Fibroblast of mammary gland (primary cell): Measurements from ENCODE around the gene NFE2L3.

Experiments used
- DNase-seq: peaks from one replicate; pipeline ENCODE4 v3.0.0-alpha.2; 2010; ENCODE audit warnings: low read depth
- H3K4me3 ChIP-seq: 2 replicates; pipeline ENCODE4 v1.5.1; 2011; ENCODE audit warnings: low read depth, mild to moderate bottlenecking, low read length, moderate library complexity; ENCODE audit not compliant: control insufficient read depth
- CTCF ChIP-seq: conservative IDR thresholded peaks from 2 replicates; pipeline ENCODE4 v1.5.1; 2011; ENCODE audit warnings: low read depth, low read length, inconsistent platforms; ENCODE audit not compliant: control insufficient read depth, insufficient read depth

NFE2L3 gene

GRCh38 chr7:26151953-26152781, at the start of gene NFE2L3:
Gene NFE2L3, plus strand, starts transcription at chr7:26152198. Its CDS starts 301 bp downstream, at chr7:26152499.
- peak; percentile 31 for DNase-seq
- H3K4me3 ChIP-seq: peak within 1 kb of the TSS; percentile 35
- no peak for TF ChIP-seq CTCF

DNA sequence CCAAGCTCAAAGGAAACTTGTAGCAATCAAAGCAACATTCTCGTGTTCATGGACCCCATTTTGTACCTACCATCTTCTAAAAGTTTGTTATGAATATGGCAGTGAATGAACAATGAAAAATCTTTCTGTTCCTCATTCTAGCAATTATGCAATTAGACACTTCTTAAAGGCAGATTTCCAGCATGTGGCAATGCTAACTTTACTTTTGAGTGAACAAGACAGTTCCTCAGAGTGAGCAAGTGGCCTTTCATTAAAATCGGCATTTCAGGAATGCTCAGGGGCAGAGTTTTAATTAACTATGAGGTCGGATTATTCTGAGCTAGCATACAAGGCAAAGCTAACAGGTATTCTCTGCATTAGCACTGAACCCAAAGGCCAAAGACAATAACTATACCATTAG, 48.4 kb upstream of the NFE2L3 start:
- no peak for DNase-seq
- TF ChIP-seq CTCF: no peak
- no peak overlapping the region for H3K4me3 ChIP-seq

DNA sequence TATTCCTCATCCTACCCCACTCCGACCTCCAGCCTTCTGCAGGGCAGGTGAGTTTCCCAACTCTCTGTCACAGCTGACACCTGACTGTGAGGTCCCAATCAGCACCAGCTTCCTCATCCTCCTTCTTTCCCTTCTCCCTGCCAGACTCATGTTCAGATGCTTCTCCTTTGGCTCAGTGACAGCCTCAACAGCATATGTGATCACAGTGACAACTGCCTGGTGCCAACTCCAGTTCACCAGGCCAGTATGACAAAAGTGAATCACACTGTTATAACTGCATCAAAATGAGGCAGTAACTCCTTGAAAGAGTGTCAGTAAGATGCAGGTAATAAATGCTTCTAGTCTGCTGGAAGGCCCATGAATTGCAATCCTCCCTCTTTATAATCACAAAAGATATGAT, 46.8 kb upstream of the NFE2L3 start:
- H3K4me3 ChIP-seq: no peak overlapping the region
- TF ChIP-seq CTCF: no peak
- DNase-seq: no peak

DNA sequence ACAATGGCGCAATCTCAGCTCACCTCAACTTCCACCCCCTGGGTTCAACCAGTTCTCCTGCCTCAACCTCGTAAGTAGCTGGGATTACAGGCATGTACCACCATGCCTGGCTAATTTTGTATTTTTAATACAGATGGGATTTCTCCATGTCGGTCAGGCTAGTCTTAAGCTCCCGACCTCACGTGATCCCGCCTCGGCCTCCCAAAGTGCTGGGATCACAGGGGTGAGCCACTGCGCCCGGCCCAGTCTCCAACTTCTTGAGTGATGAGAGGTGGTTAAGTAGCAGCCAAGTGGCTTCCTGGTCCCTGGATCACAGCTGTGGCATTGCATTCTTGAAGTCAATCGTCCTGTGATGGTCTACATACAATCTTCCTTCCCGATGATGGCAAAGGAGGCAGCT, 46.1 kb upstream of the NFE2L3 start:
- DNase-seq: no peak
- H3K4me3 ChIP-seq: no peak overlapping the region
- no peak for TF ChIP-seq CTCF

- H3K4me3 ChIP-seq: no peak overlapping the region
- DNase-seq: no peak
- no peak for TF ChIP-seq CTCF
Measured at GRCh38 chr7:26112203-26112740, 39.7 kb upstream of the NFE2L3 start.

DNA sequence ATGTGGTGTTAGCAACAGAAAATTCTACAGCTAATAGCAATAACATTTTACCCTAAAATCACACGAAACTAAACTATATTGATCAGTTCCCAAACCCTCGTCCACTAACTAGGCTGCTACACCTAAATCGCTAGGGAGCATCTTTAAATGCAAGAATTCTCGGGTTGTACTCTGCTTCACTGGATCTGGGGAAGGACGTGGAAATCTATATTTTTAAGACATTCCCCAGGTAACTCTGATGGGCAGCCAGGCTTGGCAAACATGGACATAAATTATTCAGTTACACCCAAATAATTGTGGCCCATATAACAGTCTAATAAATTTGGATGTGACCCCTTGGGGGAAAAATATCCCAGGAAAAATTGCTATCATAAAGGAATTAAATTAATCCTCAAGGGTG, 36.3 kb upstream of the NFE2L3 start:
- TF ChIP-seq CTCF: no peak
- DNase-seq: no peak
- no peak overlapping the region for H3K4me3 ChIP-seq
